ENCODE data around the gene MVB12A. TPM values are rescaled to one million over a fixed set of nuclear protein-coding genes. Genes with fewer than 3 reads are reported as not detected.

MVB12A gene
- total and polyA plus RNA-seq, 2 donors (not counting 3 experiments of a cell fraction or from before 2014, with no cell fraction given) = 63.3 to 88.8 TPM

- H3K4me3 ChIP-seq (replicated peaks in 1 of 3; ENCODE audit: insufficient read depth in 1 of 3, low read depth in 1 of 3, low read length in 3 of 3) = peak overlapping the region; percentile 21 to 53 (median 41)
- H3K36me3 ChIP-seq (ENCODE audit: control insufficient read depth in 2 of 2, extremely low read depth in 1 of 2, insufficient read depth in 2 of 2, low read length in 2 of 2) = no peaks in the 10 kb centered on the region
- no peaks in the 10 kb centered on the region for H3K9me1 ChIP-seq (replicated peaks; ENCODE audit: control insufficient read depth, extremely low read depth, insufficient read depth, low read length)
- peak; percentile 92 for FAIRE-seq
- no peak overlapping the region for H3K9ac ChIP-seq (replicated peaks; ENCODE audit: extremely low read depth, insufficient read depth, low read length)
- no peaks in the 10 kb centered on the region for H3K79me2 ChIP-seq (ENCODE audit: control insufficient read depth, insufficient read depth, low read length)
- peak overlapping the region; percentile 86 for H2AFZ ChIP-seq (ENCODE audit: low read depth, low read length)
- no peak overlapping the region for H3K27ac ChIP-seq (ENCODE audit: insufficient read depth, low read depth, low read length)
- H3K4me1 ChIP-seq (ENCODE audit: control insufficient read depth, extremely low read depth, insufficient read depth, low read length) = peaks cover 17% of the 10 kb centered on the region
- H3K9me3 ChIP-seq (replicated peaks; ENCODE audit: control insufficient read depth, insufficient read depth, low read length) = no peaks in the 10 kb centered on the region
- peaks cover 6% of the 10 kb centered on the region in 2 experiments for H3K27me3 ChIP-seq (ENCODE audit: control insufficient read depth in 2 of 2, insufficient read depth in 2 of 2, low read length in 2 of 2)
- DNase-seq (ENCODE audit: low read depth, low spot score) = peak; percentile 95
- ChIA-PET CTCF (interaction anchor here (0.7 to 8.6 kb wide), 18 partner anchors 10 to 162 kb away, joined by 3 to 180 read pairs (median 4); partner anchors contain the start of genes ABHD8, ANO8, BST2 and SLC27A1), POLR2A (interaction anchor here (1.4 kb wide), 1 partner anchor 29 kb away, joined by 3 read pairs; the partner anchor contains the start of gene MVB12A)
- no TSS peak for BruUV-seq (replicated peaks)
- no peaks in the 10 kb centered on the region for H4K20me1 ChIP-seq (replicated peaks; ENCODE audit: control insufficient read depth, extremely low read depth, insufficient read depth, low read length)
- TF ChIP-seq POLR2AphosphoS5 (IDR thresholded peaks at IDR 0.05; ENCODE audit: insufficient read depth, low read depth, low read length) = no peak
- TF ChIP-seq MYC (IDR thresholded peaks at IDR 0.05; ENCODE audit: low read depth, low read length) = no peak
- TF ChIP-seq MAX (IDR thresholded peaks at IDR 0.05; ENCODE audit: insufficient read depth, insufficient read length) = no peak
- no peak for TF ChIP-seq JUN (IDR thresholded peaks at IDR 0.05; ENCODE audit: borderline replicate concordance, insufficient read depth, insufficient read length, low read depth)
- no peak for TF ChIP-seq EZH2 (IDR thresholded peaks at IDR 0.05; ENCODE audit: borderline replicate concordance, low read depth, low read length, severe bottlenecking)
- TF ChIP-seq FOS (IDR thresholded peaks at IDR 0.05; ENCODE audit: borderline replicate concordance, insufficient read depth, low read length) = no peak
- TF ChIP-seq GATA2 (IDR thresholded peaks at IDR 0.05; ENCODE audit: insufficient read depth, insufficient read length, low read depth, low read length) = no peak
- peak; percentile 78 to 79 for TF ChIP-seq CTCF (IDR thresholded peaks at IDR 0.05; ENCODE audit: extremely low read depth in 1 of 2, insufficient read depth in 1 of 2, low read depth in 1 of 2, low read length in 2 of 2)
- peak; percentile 31 for TF ChIP-seq POLR2A (IDR thresholded peaks at IDR 0.05; ENCODE audit: low read depth, low read length)
- dilution Hi-C loops (cut with MboI; ENCODE audit: extremely low pct_ligation_motif_present, low sequenced_read_pairs) = no loop called here
- intact Hi-C loops (cut with micrococcal nuclease) = loop anchor here (1.0 kb wide), 2 partner anchors 45 to 99 kb away; no protein-coding TSS in a partner anchor
- peak overlapping the region; percentile 78 for H3K4me2 ChIP-seq (ENCODE audit: insufficient read depth, low read length)
Measured at GRCh38 chr19:17390665-17391370, 29.0 kb upstream of the MVB12A start.
